ENCODE data around the gene HIVEP1.

The HIVEP1 gene

GRCh38 chr6:12203001-12203400 lies 190.9 kb downstream of the HIVEP1 start:
- H3K4me1 ChIP-seq (ENCODE audit: insufficient read depth, insufficient read length) = no peaks in the 10 kb centered on the region
- H3K36me3 ChIP-seq (ENCODE audit: insufficient read depth, insufficient read length, low read length) = no peaks in the 10 kb centered on the region
- H3K9ac ChIP-seq (ENCODE audit: insufficient read length, low read depth) = no peak overlapping the region
- no peaks in the 10 kb centered on the region for H3K27me3 ChIP-seq (ENCODE audit: insufficient read depth, insufficient read length)
- H3K4me3 ChIP-seq (ENCODE audit: insufficient read length, low read depth) = no peak overlapping the region
- peak; percentile 25 for DNase-seq (ENCODE audit: low read depth, low spot score)
- no peak for TF ChIP-seq SUZ12 (IDR thresholded peaks at IDR 0.05; ENCODE audit: extremely low read depth, insufficient read depth, insufficient read length)
- no peak for TF ChIP-seq YY1 (IDR thresholded peaks at IDR 0.05; ENCODE audit: insufficient read depth, insufficient read length)
- TF ChIP-seq ZNF274 (IDR thresholded peaks at IDR 0.05; ENCODE audit: low read depth, low read length) = no peak
- no peaks in the 10 kb centered on the region for H3K9me3 ChIP-seq (ENCODE audit: insufficient read depth, low read length)

GRCh38 chr6:12208190-12208589 lies 196.1 kb downstream of the HIVEP1 start:
- Histone ChIP-seq H3K9me3 (ENCODE audit: insufficient read depth, low read length) (no peaks in the 10 kb centered on the region), H3K36me3 (ENCODE audit: insufficient read depth, insufficient read length, low read length) (no peaks in the 10 kb centered on the region), H3K4me3 (ENCODE audit: insufficient read length, low read depth) (no peak overlapping the region), H3K27me3 (ENCODE audit: insufficient read depth, insufficient read length) (no peaks in the 10 kb centered on the region), H3K9ac (ENCODE audit: insufficient read length, low read depth) (no peak overlapping the region), H3K4me1 (ENCODE audit: insufficient read depth, insufficient read length) (no peaks in the 10 kb centered on the region)
- DNase-seq (ENCODE audit: low read depth, low spot score) = no peak
- TF ChIP-seq SUZ12 (IDR thresholded peaks at IDR 0.05; ENCODE audit: extremely low read depth, insufficient read depth, insufficient read length) = no peak
- TF ChIP-seq ZNF274 (IDR thresholded peaks at IDR 0.05; ENCODE audit: low read depth, low read length) = no peak
- no peak for TF ChIP-seq YY1 (IDR thresholded peaks at IDR 0.05; ENCODE audit: insufficient read depth, insufficient read length)

GRCh38 chr6:12208673-12209072 lies 196.6 kb downstream of the HIVEP1 start:
- H3K36me3 ChIP-seq (ENCODE audit: insufficient read depth, insufficient read length, low read length) = no peaks in the 10 kb centered on the region
- no peak for DNase-seq (ENCODE audit: low read depth, low spot score)
- no peaks in the 10 kb centered on the region for H3K9me3 ChIP-seq (ENCODE audit: insufficient read depth, low read length)
- TF ChIP-seq ZNF274 (IDR thresholded peaks at IDR 0.05; ENCODE audit: low read depth, low read length) = no peak
- TF ChIP-seq YY1 (IDR thresholded peaks at IDR 0.05; ENCODE audit: insufficient read depth, insufficient read length) = no peak
- no peak for TF ChIP-seq SUZ12 (IDR thresholded peaks at IDR 0.05; ENCODE audit: extremely low read depth, insufficient read depth, insufficient read length)
- H3K4me3 ChIP-seq (ENCODE audit: insufficient read length, low read depth) = no peak overlapping the region
- H3K9ac ChIP-seq (ENCODE audit: insufficient read length, low read depth) = no peak overlapping the region
- H3K4me1 ChIP-seq (ENCODE audit: insufficient read depth, insufficient read length) = no peaks in the 10 kb centered on the region
- H3K27me3 ChIP-seq (ENCODE audit: insufficient read depth, insufficient read length) = no peaks in the 10 kb centered on the region
